T-helper 17 cell (primary cell): ENCODE data around the gene DACT3. TPM values are rescaled to one million over a fixed set of nuclear protein-coding genes. Genes with fewer than 3 reads are reported as not detected.

Experiments
- ATAC-seq: fragments of 150-1000 bp; cut with Tn5 transposase; 2 replicates; pipeline ENCODE4 v1.10.0; 2021; ENCODE audit warnings: mild to moderate bottlenecking, moderate library complexity
- DNase-seq, 3 donors: peaks; one replicate each; pipeline versions ENCODE4 v3.0.0 to v3.0.0-alpha.2; 2020 to 2021
- H3K9me3 ChIP-seq: one replicate; pipeline ENCODE4 v1.7.0; 2013; ENCODE audit warnings: low read length, mild to moderate bottlenecking; ENCODE audit not compliant: control insufficient read depth, poor library complexity, severe bottlenecking
- H3K27ac Mint-ChIP-seq: one replicate; pipeline ENCODE4 v1.8.0; 2022; ENCODE audit warnings: mild to moderate bottlenecking, moderate library complexity, mixed read lengths
- H3K27me3 Mint-ChIP-seq: one replicate; pipeline ENCODE4 v1.8.0; 2022; ENCODE audit warnings: mixed read lengths
- H3K36me3 Mint-ChIP-seq: one replicate; pipeline ENCODE4 v1.8.0; 2022; ENCODE audit warnings: low read depth, mixed read lengths
- H3K4me1 Mint-ChIP-seq: one replicate; pipeline ENCODE4 v1.8.0; 2022; ENCODE audit warnings: mild to moderate bottlenecking, mixed read lengths
- H3K4me3 Mint-ChIP-seq: one replicate; pipeline ENCODE4 v1.8.0; 2022; ENCODE audit warnings: mild to moderate bottlenecking, moderate library complexity, mixed read lengths
- total RNA-seq, 4 donors: library from RNA in 2 of 4; stranded (reverse) in 2 of 4; gene quantifications; one replicate each; pipeline ENCODE4 v1.2.3 and lab custom pipeline; 2022 to 2026

DACT3 gene
- total RNA-seq, 2 donors from 2014 or later, result not detected

DNA sequence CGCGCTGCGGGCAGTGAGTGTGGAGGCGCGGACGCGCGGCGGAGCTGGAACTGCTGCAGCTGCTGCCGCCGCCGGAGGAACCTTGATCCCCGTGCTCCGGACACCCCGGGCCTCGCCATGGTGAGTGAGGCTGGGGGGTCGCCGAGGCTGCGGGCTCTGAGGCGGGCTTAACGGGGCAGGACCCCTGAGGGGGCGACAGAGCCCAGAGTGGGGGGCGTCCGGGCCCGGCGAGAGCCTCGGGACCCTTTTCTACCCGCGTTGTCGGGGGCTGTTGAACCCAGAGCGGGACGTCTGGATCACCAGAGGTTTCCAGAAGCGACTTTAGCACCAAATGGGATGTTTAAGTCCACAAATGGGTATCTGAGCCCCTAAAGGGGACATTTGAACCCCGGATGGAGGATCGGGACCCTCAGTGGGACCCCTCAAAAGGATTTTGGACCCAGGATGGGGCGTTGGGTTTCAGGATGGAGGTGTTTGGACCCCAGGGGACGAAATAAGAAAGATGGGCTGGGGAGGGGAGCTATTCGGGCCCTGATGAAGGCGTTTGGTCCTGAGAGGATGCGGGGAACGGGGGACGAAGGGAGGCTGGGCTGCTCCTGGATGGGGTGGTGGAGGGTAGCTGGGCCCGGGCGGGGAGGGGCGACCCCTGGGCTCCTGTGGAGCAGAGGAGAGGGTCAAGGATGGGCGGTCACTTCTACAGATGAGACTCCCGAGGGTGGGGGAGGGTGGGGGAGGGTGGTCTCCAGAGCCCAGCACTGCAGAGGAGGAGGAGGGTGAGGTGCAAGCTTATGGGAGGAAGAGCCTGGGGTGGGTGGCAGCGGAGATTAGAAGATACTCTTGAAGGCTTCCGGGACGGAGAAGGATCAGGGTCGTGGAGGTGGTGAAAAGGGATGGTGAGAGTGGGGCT, 59.4 kb downstream of the DACT3 start, which contains the start of gene CALM3:
Gene CALM3, plus strand, starts transcription at position 13 of the 907 bp plus-strand sequence. Its CDS starts 105 bp downstream, at position 118.
- no peak for ATAC-seq

DNA sequence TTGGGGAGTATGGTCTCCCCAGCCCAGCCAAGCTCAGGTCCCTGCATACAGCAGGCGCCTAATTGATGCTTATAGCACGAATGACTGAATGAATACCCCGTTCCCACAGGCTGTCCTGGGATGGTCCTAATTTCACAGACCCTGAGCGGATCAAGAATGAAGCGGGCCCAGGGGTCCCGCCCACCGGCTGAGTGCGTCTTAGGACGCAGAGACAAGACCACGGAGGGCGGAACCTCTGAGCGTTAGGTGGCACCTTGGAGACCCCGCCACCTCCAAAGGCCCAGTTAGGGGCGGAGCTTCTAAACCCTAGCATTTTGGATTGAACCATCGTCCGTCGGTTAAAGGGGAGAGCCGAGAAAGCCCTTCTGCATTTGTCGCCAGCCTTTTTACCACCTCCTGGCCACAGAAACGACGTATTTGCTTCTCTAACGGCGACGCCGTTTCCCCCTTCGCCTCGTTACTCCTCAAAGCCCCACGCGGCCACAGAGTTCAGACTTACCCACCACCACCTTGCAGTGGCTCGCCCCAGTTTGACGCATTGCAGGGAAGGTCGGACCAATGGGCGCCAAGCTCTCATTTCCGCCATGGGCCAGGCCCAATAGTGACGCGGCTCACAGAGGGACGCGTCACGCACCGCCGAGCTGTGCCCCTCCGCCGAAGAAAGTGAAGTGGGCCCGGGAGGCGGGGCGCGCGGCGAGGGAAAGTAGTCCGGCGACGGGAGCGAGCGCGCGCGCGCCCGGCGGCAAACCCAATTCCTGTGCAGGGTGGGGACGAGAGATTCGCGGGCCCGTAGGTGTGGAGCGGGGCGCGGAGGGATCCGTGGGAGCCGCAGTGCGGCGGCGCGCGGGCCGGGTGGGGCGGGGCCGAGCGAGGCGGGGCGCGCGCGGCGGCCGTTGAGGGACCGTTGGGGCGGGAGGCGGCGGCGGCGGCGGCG, 60.3 kb downstream of the DACT3 start:
- peak; percentile 94 to 98 (median 94) for DNase-seq
- H3K9me3 ChIP-seq, result no peaks in the 10 kb centered on the region
- peak; percentile 88 for ATAC-seq
- Mint-ChIP-seq H3K36me3 (peaks cover 7% of the 10 kb centered on the region), H3K4me3 (peak overlapping the region; percentile 96), H3K27ac (peak overlapping the region; percentile 99), H3K27me3 (no peaks in the 10 kb centered on the region), H3K4me1 (peaks cover 25% of the 10 kb centered on the region)

More for the DNA sequence above, 59.4 kb downstream of the DACT3 start, which contains the start of gene CALM3:
- H3K27ac Mint-ChIP-seq, result peak within 1 kb of the TSS; percentile 99
- H3K9me3 ChIP-seq, result no peaks in the 10 kb centered on the region
- H3K4me1 Mint-ChIP-seq, result peaks cover 29% of the 10 kb centered on the region
- H3K4me3 Mint-ChIP-seq, result peak within 1 kb of the TSS; percentile 96
- peaks cover 7% of the 10 kb centered on the region for H3K36me3 Mint-ChIP-seq
- H3K27me3 Mint-ChIP-seq, result no peaks in the 10 kb centered on the region
- no peak for DNase-seq

DNA sequence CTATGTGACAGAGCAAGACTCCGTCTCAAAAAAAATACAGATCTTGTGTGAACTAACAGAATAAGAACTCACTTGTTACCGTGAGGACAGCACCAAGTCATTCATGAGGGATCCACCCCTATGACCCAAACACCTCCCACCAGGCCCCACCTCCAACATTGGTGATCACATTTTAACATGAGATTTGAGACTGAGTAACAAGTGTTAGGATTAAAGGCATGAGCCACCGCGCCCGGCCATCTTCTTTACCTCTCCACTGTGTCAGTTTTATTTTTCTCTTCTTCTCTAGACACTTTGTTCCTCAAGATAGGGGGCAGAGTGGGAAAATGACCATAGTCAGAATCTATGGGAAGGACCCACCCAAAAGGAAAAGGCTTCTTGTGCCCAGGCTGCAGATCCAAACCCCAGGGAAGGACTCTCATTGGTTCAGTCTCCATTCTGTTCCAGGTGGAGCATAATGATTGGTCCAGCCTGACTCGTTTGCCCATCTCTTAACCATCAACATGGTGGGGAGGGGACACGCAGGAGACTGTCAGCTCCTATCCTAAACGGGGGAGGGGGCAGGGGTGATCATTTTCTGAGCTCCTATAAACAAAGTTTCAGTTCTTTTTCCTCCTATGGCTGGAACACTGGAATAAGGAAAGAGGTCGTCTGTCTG, 61.1 kb downstream of the DACT3 start:
- Mint-ChIP-seq H3K27me3 (no peaks in the 10 kb centered on the region), H3K4me3 (peak overlapping the region; percentile 96), H3K27ac (peak overlapping the region; percentile 99), H3K4me1 (peaks cover 25% of the 10 kb centered on the region), H3K36me3 (peaks cover 7% of the 10 kb centered on the region)
- no peak for DNase-seq
- H3K9me3 ChIP-seq, result no peaks in the 10 kb centered on the region
- no peak for ATAC-seq

DNA sequence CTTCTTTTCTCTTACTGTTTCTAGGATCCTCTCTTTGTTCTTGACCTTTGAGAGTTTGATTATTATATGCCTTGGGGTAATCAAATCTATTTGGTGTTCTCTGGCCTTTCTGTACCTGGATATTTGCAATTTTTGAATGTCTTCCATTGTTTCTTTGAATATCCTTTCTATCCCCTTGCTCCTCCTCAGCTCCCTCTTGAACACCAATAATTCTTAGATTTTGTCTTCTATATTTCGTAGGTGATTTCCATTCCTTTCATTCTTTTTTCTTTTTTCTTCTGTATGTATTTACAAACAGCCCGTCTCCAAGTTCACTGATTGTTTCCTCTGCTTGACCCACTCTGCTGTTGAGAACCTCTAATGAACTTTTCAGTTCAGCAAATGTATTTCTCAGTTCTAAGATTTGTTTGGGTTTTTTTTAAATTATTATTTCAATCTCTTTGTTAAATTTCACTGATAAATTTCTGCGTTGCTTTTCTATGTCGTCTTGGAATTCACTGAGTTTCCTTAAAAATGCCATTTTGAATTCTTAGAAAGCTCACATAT, 62.5 kb downstream of the DACT3 start:
- no peak overlapping the region for H3K4me3 Mint-ChIP-seq
- peaks cover 7% of the 10 kb centered on the region for H3K36me3 Mint-ChIP-seq
- no peaks in the 10 kb centered on the region for H3K27me3 Mint-ChIP-seq
- no peaks in the 10 kb centered on the region for H3K9me3 ChIP-seq
- ATAC-seq (no peak), DNase-seq (no peak)
- no peak overlapping the region for H3K27ac Mint-ChIP-seq
- H3K4me1 Mint-ChIP-seq, result peaks cover 23% of the 10 kb centered on the region

Other genes starting within 250 kb of the DACT3 start
- gene CCDC8, start 247.6 kb downstream of the DACT3 start, total RNA-seq, result not detected
- under 1 TPM; 0.10 to 0.12 TPM for gene PNMA8C, start 232.2 kb downstream of the DACT3 start, total RNA-seq
- gene PNMA8A, start 189.6 kb downstream of the DACT3 start, total RNA-seq, result not detected
- gene PNMA8B, start 165.3 kb downstream of the DACT3 start, total RNA-seq, result under 1 TPM; 0.17 to 0.18 TPM
- 100 to 1,000 TPM; 160 to 236 TPM for gene CALM3, start 59.9 kb downstream of the DACT3 start, total RNA-seq
- 10 to 100 TPM in 1 of 2 donors, under 1 TPM in 1; 0.70 to 12.5 TPM for gene PTGIR, start 36.1 kb downstream of the DACT3 start, total RNA-seq
- gene GNG8, start 25.0 kb downstream of the DACT3 start, total RNA-seq, result not detected
- 100 to 1,000 TPM; 112 to 122 TPM for gene PRKD2, start 55.9 kb upstream of the DACT3 start, total RNA-seq
- gene FKRP, start 84.9 kb upstream of the DACT3 start, total RNA-seq, result 10 to 100 TPM; 22.5 to 23.3 TPM
- gene STRN4, start 85.3 kb upstream of the DACT3 start, total RNA-seq, result 100 to 1,000 TPM; 108 to 145 TPM
- gene SLC1A5, start 127.4 kb upstream of the DACT3 start, total RNA-seq, result 10 to 100 TPM; 13.6 to 15.9 TPM
- 10 to 100 TPM; 37.0 to 39.7 TPM for gene AP2S1, start 189.7 kb upstream of the DACT3 start, total RNA-seq
- 10 to 100 TPM; 33.6 to 34.0 TPM for gene ARHGAP35, start 199.8 kb upstream of the DACT3 start, total RNA-seq